Lung (tissue), 12 donors: ENCODE measurements around the gene NAALADL2. TPM values are rescaled to one million over a fixed set of nuclear protein-coding genes. Genes with fewer than 3 reads are reported as not detected.

Source experiments
- ATAC-seq: fragments of 200-7000 bp; cut with Tn5 transposase; one replicate; pipeline ENCODE4 v1.9.1; 2020; ENCODE audit warnings: moderate number of reproducible peaks; ENCODE audit not compliant: insufficient read depth, low FRiP score
- DNase-seq, 3 donors: peaks; one replicate each; pipeline ENCODE4 v3.0.0-alpha.2; 2013 to 2017
- H3K27ac ChIP-seq, 2 donors: one replicate each; pipeline ENCODE4 v1.5.1; 2013; ENCODE audit warnings: mild to moderate bottlenecking in 2 of 2, moderate library complexity in 2 of 2, control low read depth in 1 of 2, inconsistent platforms in 1 of 2, low read depth in 1 of 2, low read length in 1 of 2
- H3K27me3 ChIP-seq, 3 donors: one replicate each; pipeline ENCODE4 v1.5.1; 2013; ENCODE audit warnings: low read length in 2 of 3; ENCODE audit not compliant: control insufficient read depth in 3 of 3, insufficient read depth in 3 of 3
- H3K36me3 ChIP-seq, 4 donors: one replicate each; pipeline ENCODE4 v1.5.1; 2013; ENCODE audit warnings: low read length in 4 of 4, mild to moderate bottlenecking in 1 of 4, moderate library complexity in 1 of 4; ENCODE audit not compliant: control insufficient read depth in 4 of 4, insufficient read depth in 4 of 4
- H3K4me1 ChIP-seq, 5 donors: one replicate each; pipeline ENCODE4 v1.5.1; 2013; ENCODE audit warnings: low read length in 5 of 5, mild to moderate bottlenecking in 2 of 5, moderate library complexity in 1 of 5; ENCODE audit not compliant: control insufficient read depth in 5 of 5, insufficient read depth in 5 of 5
- H3K4me3 ChIP-seq: one replicate; pipeline ENCODE4 v1.5.1; 2013; ENCODE audit warnings: mild to moderate bottlenecking, control low read depth, moderate library complexity
- H3K9ac ChIP-seq, 2 donors: one replicate each; pipeline ENCODE4 v1.5.1; 2013; ENCODE audit warnings: low read length in 2 of 2, control low read depth in 1 of 2; ENCODE audit not compliant: insufficient read depth in 1 of 2
- H3K9me3 ChIP-seq, 4 donors: one replicate each; pipeline ENCODE4 v1.5.1; 2013; ENCODE audit warnings: low read length in 3 of 4, mild to moderate bottlenecking in 1 of 4, moderate library complexity in 1 of 4; ENCODE audit not compliant: control insufficient read depth in 4 of 4, insufficient read depth in 3 of 4
- WGBS, 2 donors: extraction: QIAGEN DNeasy Blood & Tissue Kit; methylation state at CpG; one replicate each; pipeline ENCODE4 v1.1.7; 2013; 5-methylcytosine and 5-hydroxymethylcytosine counted together
- polyA plus RNA-seq, 2 donors: library from polyadenylated mRNA; stranded (reverse); fragments of 200-250 nt; gene quantifications; one replicate each; pipeline ENCODE4 v1.2.1, GENCODE V29; 2013
- total RNA-seq, 2 donors: library from RNA; depleted of rRNA in 1 of 2; stranded (reverse); fragments of >200 nt in 1 of 2; gene quantifications; one replicate each; pipeline ENCODE4 v1.2.1, GENCODE V29; 2014 to 2021
- TF ChIP-seq, protein P1 (sequence below): IDR thresholded peaks from 2 replicates; pipeline ENCODE4 v1.5.1; 2012; ENCODE audit warnings: mild to moderate bottlenecking; ENCODE audit errors: control extremely low read depth, extremely low read depth
- donor health status: control.
- donor health status: control.
- donor health status: Bipolar disorder and iron deficiency.
- donor health status: healthy.
- donor health status: DM: yes; HTN: yes; CAD: no.

The NAALADL2 gene
- total and polyA plus RNA-seq, 4 donors: 0.49 to 46.7 (median 4.7) TPM

DNA sequence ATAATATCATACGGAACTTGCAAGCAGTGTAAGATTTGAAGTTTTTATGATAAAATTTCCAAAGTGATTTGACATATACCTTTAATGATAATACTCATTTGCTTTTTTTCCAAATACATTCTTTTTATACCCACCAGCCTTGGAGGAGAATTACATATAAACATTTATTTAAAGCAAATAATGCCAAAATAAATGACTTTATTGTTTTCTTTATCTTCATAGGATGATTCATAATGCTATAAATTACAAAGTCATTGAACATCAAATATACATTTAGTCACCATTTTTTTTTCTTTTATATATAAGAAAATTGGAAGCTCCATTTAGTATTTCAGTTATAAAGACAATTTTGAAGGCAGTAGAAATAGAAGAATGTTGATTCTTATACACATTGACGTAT, 450.9 kb downstream of the NAALADL2 start:
- Histone ChIP-seq H3K9me3 (no peaks in the 10 kb centered on the region), H3K27me3 (no peaks in the 10 kb centered on the region), H3K27ac (no peak overlapping the region), H3K4me3 (no peak overlapping the region), H3K36me3 (no peaks in the 10 kb centered on the region), H3K9ac (no peak overlapping the region), H3K4me1 (no peaks in the 10 kb centered on the region)
- ATAC-seq: no peak
- 94 to 98% methylated on average over 2 of the region's 2 CpGs for WGBS, 2 donors
- DNase-seq: no peak
- TF ChIP-seq, protein P1, sequence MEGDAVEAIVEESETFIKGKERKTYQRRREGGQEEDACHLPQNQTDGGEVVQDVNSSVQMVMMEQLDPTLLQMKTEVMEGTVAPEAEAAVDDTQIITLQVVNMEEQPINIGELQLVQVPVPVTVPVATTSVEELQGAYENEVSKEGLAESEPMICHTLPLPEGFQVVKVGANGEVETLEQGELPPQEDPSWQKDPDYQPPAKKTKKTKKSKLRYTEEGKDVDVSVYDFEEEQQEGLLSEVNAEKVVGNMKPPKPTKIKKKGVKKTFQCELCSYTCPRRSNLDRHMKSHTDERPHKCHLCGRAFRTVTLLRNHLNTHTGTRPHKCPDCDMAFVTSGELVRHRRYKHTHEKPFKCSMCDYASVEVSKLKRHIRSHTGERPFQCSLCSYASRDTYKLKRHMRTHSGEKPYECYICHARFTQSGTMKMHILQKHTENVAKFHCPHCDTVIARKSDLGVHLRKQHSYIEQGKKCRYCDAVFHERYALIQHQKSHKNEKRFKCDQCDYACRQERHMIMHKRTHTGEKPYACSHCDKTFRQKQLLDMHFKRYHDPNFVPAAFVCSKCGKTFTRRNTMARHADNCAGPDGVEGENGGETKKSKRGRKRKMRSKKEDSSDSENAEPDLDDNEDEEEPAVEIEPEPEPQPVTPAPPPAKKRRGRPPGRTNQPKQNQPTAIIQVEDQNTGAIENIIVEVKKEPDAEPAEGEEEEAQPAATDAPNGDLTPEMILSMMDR: no peak

DNA sequence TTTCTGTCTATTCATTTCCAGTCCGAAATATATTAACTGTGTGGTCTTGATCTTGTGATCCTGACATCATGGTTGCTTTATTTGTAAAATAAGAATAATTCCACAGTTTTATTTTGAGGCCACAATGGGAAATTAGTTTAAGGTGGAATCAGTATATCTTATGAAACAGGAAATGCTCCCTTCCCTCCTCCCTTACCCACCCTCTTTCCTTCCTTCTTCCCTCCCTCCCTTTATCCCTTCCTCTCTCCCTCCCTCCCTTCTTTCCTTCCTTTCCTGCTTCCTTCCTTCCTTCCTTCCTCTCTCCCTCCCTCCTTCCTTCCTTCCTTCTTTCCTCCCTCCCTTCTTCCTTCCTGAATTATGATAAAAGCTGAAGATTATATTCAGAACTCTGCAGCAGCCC, 452.3 kb downstream of the NAALADL2 start:
- Histone ChIP-seq H3K36me3 (no peaks in the 10 kb centered on the region), H3K4me1 (no peaks in the 10 kb centered on the region), H3K4me3 (no peak overlapping the region), H3K27ac (no peak overlapping the region), H3K27me3 (no peaks in the 10 kb centered on the region), H3K9ac (no peak overlapping the region), H3K9me3 (no peaks in the 10 kb centered on the region)
- TF ChIP-seq, protein P1: no peak
- WGBS, 2 donors: 90 to 92% methylated on average over 1 of the region's 1 CpG
- DNase-seq (no peak), ATAC-seq (no peak)

DNA sequence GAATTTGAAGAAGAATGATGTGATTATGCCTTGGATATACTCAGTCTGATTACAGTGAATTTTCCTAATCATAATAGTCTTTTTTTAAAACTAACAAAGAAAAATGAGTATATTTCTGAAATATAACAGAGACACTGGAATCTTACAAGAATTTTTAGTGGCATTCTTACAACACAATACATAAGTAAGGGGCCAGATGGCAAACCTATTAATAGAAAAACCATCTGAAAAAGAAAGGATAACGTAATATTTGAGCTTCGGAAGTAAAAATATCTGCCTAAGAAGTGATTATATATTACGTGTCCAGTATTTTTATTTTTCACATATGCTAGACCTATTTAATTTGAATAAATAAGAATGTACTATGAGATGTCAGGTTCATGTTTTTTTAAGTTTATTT, 452.8 kb downstream of the NAALADL2 start:
- Histone ChIP-seq H3K27ac (no peak overlapping the region), H3K4me1 (no peaks in the 10 kb centered on the region), H3K4me3 (no peak overlapping the region), H3K9ac (no peak overlapping the region), H3K27me3 (no peaks in the 10 kb centered on the region), H3K9me3 (no peaks in the 10 kb centered on the region), H3K36me3 (no peaks in the 10 kb centered on the region)
- WGBS, 2 donors: 74 to 75% methylated on average over 3 of the region's 3 CpGs
- DNase-seq (peak in 2 of 3 donors; percentile 9 to 10), ATAC-seq (no peak)
- TF ChIP-seq, protein P1: no peak

DNA sequence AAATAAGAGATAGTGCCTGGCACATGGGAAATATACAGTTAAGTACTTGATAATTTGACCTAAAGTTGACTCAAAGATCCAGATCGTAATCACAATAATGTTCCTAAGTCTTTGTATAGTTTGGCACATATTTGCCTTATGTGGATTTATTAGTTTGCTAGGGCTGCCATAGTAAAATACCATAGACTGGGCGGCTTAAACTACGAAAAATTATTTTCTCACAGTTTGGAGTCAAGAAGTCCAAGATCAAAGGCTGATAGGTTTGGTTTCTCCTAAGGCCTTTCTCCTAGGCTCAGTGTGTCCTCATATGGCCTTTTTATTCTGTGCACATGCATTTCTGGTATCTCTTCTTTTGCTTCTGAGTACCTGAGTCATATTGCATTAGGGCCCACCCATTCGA, 453.7 kb downstream of the NAALADL2 start:
- Histone ChIP-seq H3K36me3 (no peaks in the 10 kb centered on the region), H3K4me1 (no peaks in the 10 kb centered on the region), H3K9me3 (no peaks in the 10 kb centered on the region), H3K9ac (no peak overlapping the region), H3K4me3 (no peak overlapping the region), H3K27me3 (no peaks in the 10 kb centered on the region), H3K27ac (no peak overlapping the region)
- TF ChIP-seq, protein P1: no peak
- ATAC-seq: no peak
- 89% methylated on average over 4 of the region's 4 CpGs for WGBS, 2 donors
- no peak for DNase-seq
